ENCODE data around the gene TECRL. TPM values are rescaled to one million over a fixed set of nuclear protein-coding genes. Genes with fewer than 3 reads are reported as not detected.

The TECRL gene
- total RNA-seq, 2 donors from 2014 or later = 0.21 TPM; not detected in 1

GRCh38 chr4:64330143-64330542 lies 79.1 kb downstream of the TECRL start:
- Histone ChIP-seq H3K27ac (no peak overlapping the region), H3K4me1 (no peaks in the 10 kb centered on the region), H3K9ac (ENCODE audit: low read depth in 2 of 2, low read length in 2 of 2) (no peak overlapping the region), H3K27me3 (no peaks in the 10 kb centered on the region), H3K36me3 (no peaks in the 10 kb centered on the region), H3K9me3 (no peaks in the 10 kb centered on the region), H3K4me3 (no peak overlapping the region)
- TF ChIP-seq CTCF (IDR thresholded peaks at IDR 0.05) = no peak
- intact Hi-C loops (cut with DNase I) = no loop called here
- DNase-seq = no peak

GRCh38 chr4:64327237-64327636 lies 82.0 kb downstream of the TECRL start:
- Histone ChIP-seq H3K36me3 (no peaks in the 10 kb centered on the region), H3K27ac (no peak overlapping the region), H3K4me3 (no peak overlapping the region), H3K9me3 (no peaks in the 10 kb centered on the region), H3K9ac (ENCODE audit: low read depth in 2 of 2, low read length in 2 of 2) (no peak overlapping the region), H3K4me1 (no peaks in the 10 kb centered on the region), H3K27me3 (no peaks in the 10 kb centered on the region)
- intact Hi-C loops (cut with DNase I) = no loop called here
- TF ChIP-seq CTCF (IDR thresholded peaks at IDR 0.05) = no peak
- DNase-seq = no peak

- no peaks in the 10 kb centered on the region for H3K9me3 ChIP-seq
- H3K27me3 ChIP-seq = no peaks in the 10 kb centered on the region
- DNase-seq = no peak
- intact Hi-C loops (cut with DNase I) = no loop called here
- no peak overlapping the region for H3K27ac ChIP-seq
- H3K4me1 ChIP-seq = no peaks in the 10 kb centered on the region
- H3K9ac ChIP-seq (ENCODE audit: low read depth in 2 of 2, low read length in 2 of 2) = no peak overlapping the region
- H3K36me3 ChIP-seq = no peaks in the 10 kb centered on the region
- TF ChIP-seq CTCF (IDR thresholded peaks at IDR 0.05) = no peak
- H3K4me3 ChIP-seq = no peak overlapping the region
These were observed 82.7 kb downstream of the TECRL start for GRCh38 chr4:64326507-64326906.

- no peak for DNase-seq
- Histone ChIP-seq H3K9ac (ENCODE audit: low read depth in 2 of 2, low read length in 2 of 2) (no peak overlapping the region), H3K9me3 (no peaks in the 10 kb centered on the region), H3K4me1 (no peaks in the 10 kb centered on the region), H3K27ac (no peak overlapping the region), H3K36me3 (no peaks in the 10 kb centered on the region), H3K4me3 (no peak overlapping the region), H3K27me3 (no peaks in the 10 kb centered on the region)
- no peak for TF ChIP-seq CTCF (IDR thresholded peaks at IDR 0.05)
- intact Hi-C loops (cut with DNase I) = no loop called here
These were observed 103.0 kb downstream of the TECRL start for GRCh38 chr4:64306255-64306565.

- H3K36me3 ChIP-seq = no peaks in the 10 kb centered on the region
- H3K27ac ChIP-seq = no peak overlapping the region
- no peaks in the 10 kb centered on the region for H3K9me3 ChIP-seq
- TF ChIP-seq CTCF (IDR thresholded peaks at IDR 0.05) = no peak
- no peaks in the 10 kb centered on the region for H3K4me1 ChIP-seq
- H3K4me3 ChIP-seq = no peak overlapping the region
- DNase-seq = no peak
- H3K9ac ChIP-seq (ENCODE audit: low read depth in 2 of 2, low read length in 2 of 2) = no peak overlapping the region
- H3K27me3 ChIP-seq = no peaks in the 10 kb centered on the region
- intact Hi-C loops (cut with DNase I) = no loop called here
These were observed 103.5 kb downstream of the TECRL start for GRCh38 chr4:64305565-64306254.

Measured in colonic mucosa (tissue), 4 donors.